ENCODE data around the gene RPAIN.

GRCh38 chr17:5396612-5397011 is 23.4 kb upstream of the RPAIN start:
- no peak for TF ChIP-seq CTCF (conservative IDR thresholded peaks at IDR 0.05; ENCODE audit: low read depth, low read length)
- TF ChIP-seq EZH2 (IDR thresholded peaks at IDR 0.05; ENCODE audit: borderline replicate concordance, low read depth, low read length, poor library complexity, severe bottlenecking), result no peak

Measured in A673 (cell line).